ENCODE results near the gene PRXL2B. TPM values are rescaled to one million over a fixed set of nuclear protein-coding genes. Genes with fewer than 3 reads are reported as not detected.

The PRXL2B gene
- total and polyA plus RNA-seq, 2 experiments from 2014 or later: 25.5 to 44.0 TPM

DNA sequence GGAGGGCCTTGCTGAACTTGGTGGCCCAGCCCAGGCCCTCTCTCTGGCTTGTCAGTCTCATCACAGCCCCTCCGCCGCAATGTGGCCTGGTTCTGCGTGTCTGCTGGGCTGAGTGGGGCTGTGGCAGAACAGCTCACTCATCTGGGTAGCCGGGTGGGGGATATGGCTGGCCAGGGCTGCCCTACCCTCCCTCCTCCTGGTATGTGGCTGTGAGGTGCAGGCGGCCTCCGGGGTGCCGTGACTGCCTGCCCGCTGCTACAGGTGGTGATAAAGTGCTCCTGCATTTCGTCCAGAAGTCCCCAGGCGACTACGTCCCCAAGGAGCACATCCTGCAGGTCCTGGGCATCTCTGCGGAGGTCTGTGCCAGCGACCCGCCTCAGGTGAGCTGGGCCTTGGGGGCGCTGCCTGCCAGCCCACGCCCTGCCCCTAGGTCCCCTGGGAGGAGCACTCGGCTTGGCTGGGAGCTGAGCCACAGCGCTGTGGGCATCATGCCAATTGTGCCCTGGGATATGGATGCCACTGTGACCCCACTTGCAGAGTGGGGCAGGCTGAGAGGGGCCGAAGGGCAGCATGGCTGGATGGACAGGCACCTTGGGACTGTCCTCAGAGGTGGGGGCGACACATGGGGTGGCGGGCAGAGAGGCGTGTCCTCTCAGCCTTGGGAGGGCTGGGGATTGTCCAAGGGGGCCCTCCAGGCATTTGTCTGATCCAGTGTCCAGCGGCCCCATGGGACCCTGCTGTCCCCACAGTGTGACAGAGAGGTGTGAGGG, 2.3 kb downstream of the PRXL2B start:
- H3K4me2 ChIP-seq: no peak overlapping the region
- H3K27ac Mint-ChIP-seq: no peak overlapping the region
- no peaks in the 10 kb centered on the region for H3K9me2 ChIP-seq (ENCODE audit: insufficient read depth)
- no peaks in the 10 kb centered on the region for H4K20me1 ChIP-seq (replicated peaks; ENCODE audit: insufficient read depth)
- H3K27ac ChIP-seq (ENCODE audit: low read depth): no peak overlapping the region
- peaks cover 13% of the 10 kb centered on the region for H3K4me1 Mint-ChIP-seq
- H3K79me2 ChIP-seq (replicated peaks; ENCODE audit: insufficient read depth): no peaks in the 10 kb centered on the region
- no peak overlapping the region for H3K4me3 Mint-ChIP-seq
- TF ChIP-seq, protein P1, sequence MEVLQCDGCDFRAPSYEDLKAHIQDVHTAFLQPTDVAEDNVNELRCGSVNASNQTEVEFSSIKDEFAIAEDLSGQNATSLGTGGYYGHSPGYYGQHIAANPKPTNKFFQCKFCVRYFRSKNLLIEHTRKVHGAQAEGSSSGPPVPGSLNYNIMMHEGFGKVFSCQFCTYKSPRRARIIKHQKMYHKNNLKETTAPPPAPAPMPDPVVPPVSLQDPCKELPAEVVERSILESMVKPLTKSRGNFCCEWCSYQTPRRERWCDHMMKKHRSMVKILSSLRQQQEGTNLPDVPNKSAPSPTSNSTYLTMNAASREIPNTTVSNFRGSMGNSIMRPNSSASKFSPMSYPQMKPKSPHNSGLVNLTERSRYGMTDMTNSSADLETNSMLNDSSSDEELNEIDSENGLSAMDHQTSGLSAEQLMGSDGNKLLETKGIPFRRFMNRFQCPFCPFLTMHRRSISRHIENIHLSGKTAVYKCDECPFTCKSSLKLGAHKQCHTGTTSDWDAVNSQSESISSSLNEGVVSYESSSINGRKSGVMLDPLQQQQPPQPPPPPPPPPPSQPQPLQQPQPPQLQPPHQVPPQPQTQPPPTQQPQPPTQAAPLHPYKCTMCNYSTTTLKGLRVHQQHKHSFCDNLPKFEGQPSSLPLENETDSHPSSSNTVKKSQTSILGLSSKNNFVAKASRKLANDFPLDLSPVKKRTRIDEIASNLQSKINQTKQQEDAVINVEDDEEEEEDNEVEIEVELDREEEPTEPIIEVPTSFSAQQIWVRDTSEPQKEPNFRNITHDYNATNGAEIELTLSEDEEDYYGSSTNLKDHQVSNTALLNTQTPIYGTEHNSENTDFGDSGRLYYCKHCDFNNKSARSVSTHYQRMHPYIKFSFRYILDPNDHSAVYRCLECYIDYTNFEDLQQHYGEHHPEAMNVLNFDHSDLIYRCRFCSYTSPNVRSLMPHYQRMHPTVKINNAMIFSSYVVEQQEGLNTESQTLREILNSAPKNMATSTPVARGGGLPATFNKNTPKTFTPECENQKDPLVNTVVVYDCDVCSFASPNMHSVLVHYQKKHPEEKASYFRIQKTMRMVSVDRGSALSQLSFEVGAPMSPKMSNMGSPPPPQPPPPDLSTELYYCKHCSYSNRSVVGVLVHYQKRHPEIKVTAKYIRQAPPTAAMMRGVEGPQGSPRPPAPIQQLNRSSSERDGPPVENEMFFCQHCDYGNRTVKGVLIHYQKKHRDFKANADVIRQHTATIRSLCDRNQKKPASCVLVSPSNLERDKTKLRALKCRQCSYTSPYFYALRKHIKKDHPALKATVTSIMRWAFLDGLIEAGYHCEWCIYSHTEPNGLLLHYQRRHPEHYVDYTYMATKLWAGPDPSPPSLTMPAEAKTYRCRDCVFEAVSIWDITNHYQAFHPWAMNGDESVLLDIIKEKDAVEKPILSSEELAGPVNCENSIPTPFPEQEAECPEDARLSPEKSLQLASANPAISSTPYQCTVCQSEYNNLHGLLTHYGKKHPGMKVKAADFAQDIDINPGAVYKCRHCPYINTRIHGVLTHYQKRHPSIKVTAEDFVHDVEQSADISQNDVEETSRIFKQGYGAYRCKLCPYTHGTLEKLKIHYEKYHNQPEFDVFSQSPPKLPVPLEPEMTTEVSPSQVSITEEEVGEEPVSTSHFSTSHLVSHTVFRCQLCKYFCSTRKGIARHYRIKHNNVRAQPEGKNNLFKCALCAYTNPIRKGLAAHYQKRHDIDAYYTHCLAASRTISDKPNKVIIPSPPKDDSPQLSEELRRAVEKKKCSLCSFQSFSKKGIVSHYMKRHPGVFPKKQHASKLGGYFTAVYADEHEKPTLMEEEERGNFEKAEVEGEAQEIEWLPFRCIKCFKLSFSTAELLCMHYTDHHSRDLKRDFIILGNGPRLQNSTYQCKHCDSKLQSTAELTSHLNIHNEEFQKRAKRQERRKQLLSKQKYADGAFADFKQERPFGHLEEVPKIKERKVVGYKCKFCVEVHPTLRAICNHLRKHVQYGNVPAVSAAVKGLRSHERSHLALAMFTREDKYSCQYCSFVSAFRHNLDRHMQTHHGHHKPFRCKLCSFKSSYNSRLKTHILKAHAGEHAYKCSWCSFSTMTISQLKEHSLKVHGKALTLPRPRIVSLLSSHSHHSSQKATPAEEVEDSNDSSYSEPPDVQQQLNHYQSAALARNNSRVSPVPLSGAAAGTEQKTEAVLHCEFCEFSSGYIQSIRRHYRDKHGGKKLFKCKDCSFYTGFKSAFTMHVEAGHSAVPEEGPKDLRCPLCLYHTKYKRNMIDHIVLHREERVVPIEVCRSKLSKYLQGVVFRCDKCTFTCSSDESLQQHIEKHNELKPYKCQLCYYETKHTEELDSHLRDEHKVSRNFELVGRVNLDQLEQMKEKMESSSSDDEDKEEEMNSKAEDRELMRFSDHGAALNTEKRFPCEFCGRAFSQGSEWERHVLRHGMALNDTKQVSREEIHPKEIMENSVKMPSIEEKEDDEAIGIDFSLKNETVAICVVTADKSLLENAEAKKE (CRISPR knock-in tag; IDR thresholded peaks at IDR 0.05): no peak
- TF ChIP-seq, protein P2, sequence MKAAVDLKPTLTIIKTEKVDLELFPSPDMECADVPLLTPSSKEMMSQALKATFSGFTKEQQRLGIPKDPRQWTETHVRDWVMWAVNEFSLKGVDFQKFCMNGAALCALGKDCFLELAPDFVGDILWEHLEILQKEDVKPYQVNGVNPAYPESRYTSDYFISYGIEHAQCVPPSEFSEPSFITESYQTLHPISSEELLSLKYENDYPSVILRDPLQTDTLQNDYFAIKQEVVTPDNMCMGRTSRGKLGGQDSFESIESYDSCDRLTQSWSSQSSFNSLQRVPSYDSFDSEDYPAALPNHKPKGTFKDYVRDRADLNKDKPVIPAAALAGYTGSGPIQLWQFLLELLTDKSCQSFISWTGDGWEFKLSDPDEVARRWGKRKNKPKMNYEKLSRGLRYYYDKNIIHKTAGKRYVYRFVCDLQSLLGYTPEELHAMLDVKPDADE (IDR thresholded peaks at IDR 0.05): no peak
- TF ChIP-seq EZH2phosphoT487 (IDR thresholded peaks at IDR 0.05; ENCODE audit: unreplicated experiment): no peak
- no peaks in the 10 kb centered on the region for H3K36me3 ChIP-seq (ENCODE audit: insufficient read depth)
- no peaks in the 10 kb centered on the region for H3F3A ChIP-seq (replicated peaks; ENCODE audit: low read depth)
- H3K4me3 ChIP-seq: no peak overlapping the region
- ATAC-seq (no peak), DNase-seq (ENCODE audit: low spot score) (no peak)
- H3K4me1 ChIP-seq (ENCODE audit: insufficient read depth): peaks cover 4% of the 10 kb centered on the region
- H3K27me3 ChIP-seq (ENCODE audit: insufficient read depth): no peaks in the 10 kb centered on the region
- H2AFZ ChIP-seq: no peak overlapping the region
- H3K27me3 Mint-ChIP-seq (ENCODE audit: insufficient read depth, low read depth, poor library complexity): peaks cover 3% of the 10 kb centered on the region
- H3K9me3 Mint-ChIP-seq: peaks cover 14% of the 10 kb centered on the region
- peaks cover 15% of the 10 kb centered on the region; the same call in 2 of the 3 replicates for H3K36me3 Mint-ChIP-seq (ENCODE audit: low read depth)
